GM18508 (cell line): Measurements from ENCODE around the gene CD226.
A peak's percentile ranks its signal among the peaks of the same experiment; 100 is the strongest.
"Not testable (repeated sequence)": the region's sequence is repeated elsewhere in the genome, so short reads cannot be mapped to it uniquely, and the experiment has no call there.

ENCODE experiments used
- ATAC-seq: cut with Tn5 transposase; IDR thresholded peaks from one replicate; pipeline ENCODE4 v1.9.1; 2021; ENCODE audit warnings: moderate number of reproducible peaks; ENCODE audit not compliant: insufficient read depth, unreplicated experiment

CD226 gene

GRCh38 chr18:69956665-69957620 lies 9.3 kb upstream of the CD226 start:
- no peak for ATAC-seq

GRCh38 chr18:69956057-69956456 lies 8.4 kb upstream of the CD226 start:
- ATAC-seq: no peak

GRCh38 chr18:69954719-69955480 lies 7.2 kb upstream of the CD226 start:
- no peak for ATAC-seq

GRCh38 chr18:69953191-69953590 lies 5.5 kb upstream of the CD226 start:
- ATAC-seq: no peak

GRCh38 chr18:69951182-69951581 lies 3.5 kb upstream of the CD226 start:
- no peak for ATAC-seq

- ATAC-seq: no peak
Observed at GRCh38 chr18:69949538-69949936, 1.9 kb upstream of the CD226 start.

- ATAC-seq: peak; percentile 90
Observed at GRCh38 chr18:69948919-69949537, 1.4 kb upstream of the CD226 start.

GRCh38 chr18:69948256-69948655 lies 583 bp upstream of the CD226 start:
- no peak for ATAC-seq

- no peak for ATAC-seq
Observed at GRCh38 chr18:69946608-69947155, 991 bp downstream of the CD226 start.

- ATAC-seq: no peak
Observed at GRCh38 chr18:69945220-69946114, 2.2 kb downstream of the CD226 start.

GRCh38 chr18:69944436-69944835 lies 3.2 kb downstream of the CD226 start:
- no peak for ATAC-seq

GRCh38 chr18:69943021-69943420 lies 4.7 kb downstream of the CD226 start:
- no peak for ATAC-seq

GRCh38 chr18:69941183-69941582 lies 6.5 kb downstream of the CD226 start:
- no peak for ATAC-seq

- not testable (repeated sequence) for ATAC-seq
Observed at GRCh38 chr18:69939812-69940211, 7.9 kb downstream of the CD226 start.

- peak; percentile 28 for ATAC-seq
Observed at GRCh38 chr18:69936191-69936558, 11.5 kb downstream of the CD226 start.

GRCh38 chr18:69935319-69936190 lies 12.1 kb downstream of the CD226 start:
- peak; percentile 94 for ATAC-seq

GRCh38 chr18:69934601-69935265 lies 12.9 kb downstream of the CD226 start:
- no peak for ATAC-seq
